Adipose tissue (tissue), 3 donors: ENCODE measurements around the gene SPANXA2. TPM values are rescaled to one million over a fixed set of nuclear protein-coding genes. Genes with fewer than 3 reads are reported as not detected.
"Not testable (repeated sequence)": the region's sequence is repeated elsewhere in the genome, so short reads cannot be mapped to it uniquely, and the experiment has no call there.

Source experiments
- H3K27ac ChIP-seq: one replicate; pipeline ENCODE4 v1.5.1; 2013; ENCODE audit warnings: low read depth, low read length
- WGBS, 3 donors: extraction: QIAGEN DNeasy Blood & Tissue Kit; methylation state at CpG; one replicate each; pipeline ENCODE4 v1.1.7; 2013; 5-methylcytosine and 5-hydroxymethylcytosine counted together
- polyA plus RNA-seq, 3 donors: library from polyadenylated mRNA; stranded (reverse); fragments of 200-250 nt; gene quantifications; one replicate each; pipeline ENCODE4 v1.2.3, GENCODE V29; 2013
- donor health status: healthy with polysubstance abuse.
- donor health status: Bipolar disorder and iron deficiency.
- donor health status: healthy.

Gene SPANXA2
- not detected for polyA plus RNA-seq

GRCh38 chrX:141589408-141589807, at the start of gene SPANXA2:
SPANXA2 (plus strand) TSS chrX:141589708; CDS start chrX:141589768, 60 bp downstream.
- not testable (repeated sequence) for H3K27ac ChIP-seq
- no CpG with 5 or more reads among the region's 10 CpGs for WGBS, 3 donors

- 72 to 95% (median 85%) methylated on average over 6 of the region's 16 CpGs for WGBS, 3 donors
- H3K27ac ChIP-seq, result not testable (repeated sequence)
Observed at GRCh38 chrX:141542551-141542950, 47.0 kb upstream of the SPANXA2 start.

- no CpG with 5 or more reads among the region's 10 CpGs for WGBS, 3 donors
- H3K27ac ChIP-seq, result not testable (repeated sequence)
Observed at GRCh38 chrX:141584638-141585037, 4.9 kb upstream of the SPANXA2 start, which contains the start of gene SPANXA1. SPANXA1 (minus strand) TSS chrX:141584738; CDS start chrX:141584678, 60 bp downstream.

- H3K27ac ChIP-seq, result no peak overlapping the region
- 95 to 100% (median 95%) methylated on average over 1 of the region's 1 CpG for WGBS, 3 donors
Observed at GRCh38 chrX:141609111-141609510, 19.6 kb downstream of the SPANXA2 start.

- no peak overlapping the region for H3K27ac ChIP-seq
- WGBS, 3 donors, result 61 to 86% (median 80%) methylated on average over 2 of the region's 2 CpGs
Observed at GRCh38 chrX:141619336-141619735, 29.8 kb downstream of the SPANXA2 start.

GRCh38 chrX:141632124-141632523, 42.6 kb downstream of the SPANXA2 start:
- H3K27ac ChIP-seq, result no peak overlapping the region

GRCh38 chrX:141638550-141638949, 49.0 kb downstream of the SPANXA2 start:
- WGBS, 3 donors, result 36 to 60% (median 58%) methylated on average over 1 of the region's 1 CpG

More at GRCh38 chrX:141638550-141638949, 49.0 kb downstream of the SPANXA2 start:
- no peak overlapping the region for H3K27ac ChIP-seq

Other genes with a start within 250 kb of the SPANXA2 start
- not detected for gene SPANXA1, start 5.0 kb upstream of the SPANXA2 start, polyA plus RNA-seq
- not detected for gene SPANXD, start 109.0 kb downstream of the SPANXA2 start, polyA plus RNA-seq
- gene MAGEC3, start 248.6 kb downstream of the SPANXA2 start, polyA plus RNA-seq, result not detected